Tibial artery (tissue), 4 donors: ENCODE data around the gene HNRNPH2.

Experiments
- DNase-seq, 2 donors: peaks; one replicate each; pipeline ENCODE4 v3.0.0-alpha.2; 2019
- H3K27ac ChIP-seq, 2 donors: fragments of 200-600 bp; sonication (generic) in 1 of 2; 1 replicate in 1 of 2; 2 replicates in 1 of 2; pipeline ENCODE4 v1.5.1; 2018 to 2019; ENCODE audit warnings: mild to moderate bottlenecking in 1 of 2
- H3K27me3 ChIP-seq, 2 donors: fragments of 200-600 bp; sonication (generic) in 1 of 2; one replicate each; pipeline versions ENCODE4 v1.5.1 to v1.6.0; 2016 to 2019
- H3K36me3 ChIP-seq, 3 donors: fragments of 200-600 bp; sonication (generic) in 2 of 3; one replicate each; pipeline ENCODE4 v1.5.1; 2016 to 2019; ENCODE audit warnings: mild to moderate bottlenecking in 2 of 3
- H3K4me1 ChIP-seq, 4 donors: fragments of 200-600 bp; sonication (generic) in 2 of 4; 1 replicate in 3 of 4; 2 replicates in 1 of 4; pipeline ENCODE4 v1.5.1; 2016 to 2019
- H3K4me3 ChIP-seq, 2 donors: fragments of 200-600 bp; sonication (generic) in 1 of 2; 1 replicate in 1 of 2; 2 replicates in 1 of 2; pipeline ENCODE4 v1.5.1; 2018 to 2019; ENCODE audit warnings: mild to moderate bottlenecking in 2 of 2
- H3K9me3 ChIP-seq, 3 donors: fragments of 200-600 bp; sonication (generic) in 1 of 3; one replicate each; pipeline ENCODE4 v1.5.1; 2016 to 2019
- CTCF ChIP-seq, 2 experiments: fragments of 200-600 bp in 1 of 2; fragments of 450-650 bp in 1 of 2; IDR thresholded peaks; one replicate each; pipeline ENCODE4 v1.5.1; 2017 to 2019; ENCODE audit warnings: antibody characterized with exemption in 2 of 2, mild to moderate bottlenecking in 1 of 2, moderate library complexity in 1 of 2
- intact Hi-C: fragments of 100-400 bp; cut with DNase I; formaldehyde crosslinking; loops from one replicate; pipeline ENCODE4 v1.15.0; 2023; ENCODE audit warnings: low total_unique reads

The HNRNPH2 gene

GRCh38 chrX:101390664-101391525, 17.1 kb upstream of the HNRNPH2 start, which contains the start of gene RPL36A:
Gene RPL36A (plus strand): TSS chrX:101391011. CDS start chrX:101391044, 33 bp downstream.
- Histone ChIP-seq H3K27ac (peak within 1 kb of the TSS; percentile 72 to 79), H3K36me3 (no peaks in the 10 kb centered on the region), H3K9me3 (no peaks in the 10 kb centered on the region), H3K27me3 (no peaks in the 10 kb centered on the region), H3K4me1 (peaks cover 0 to 5% (median 0%) of the 10 kb centered on the region in 4 donors), H3K4me3 (peak within 1 kb of the TSS; percentile 53 to 56)
- peak; percentile 48 to 70 for TF ChIP-seq CTCF (IDR thresholded peaks at IDR 0.05)
- intact Hi-C loops = no loop called here
- peak; percentile 87 to 89 for DNase-seq

GRCh38 chrX:101391831-101392230, 16.2 kb upstream of the HNRNPH2 start:
- intact Hi-C loops = no loop called here
- H3K36me3 ChIP-seq = no peaks in the 10 kb centered on the region

GRCh38 chrX:101393530-101394305, 14.3 kb upstream of the HNRNPH2 start:
- intact Hi-C loops = no loop called here
- H3K27ac ChIP-seq = no peak overlapping the region
- no peak for DNase-seq
- H3K4me3 ChIP-seq = no peak overlapping the region
- no peaks in the 10 kb centered on the region for H3K9me3 ChIP-seq
- no peaks in the 10 kb centered on the region for H3K27me3 ChIP-seq
- no peak for TF ChIP-seq CTCF (IDR thresholded peaks at IDR 0.05)
- H3K36me3 ChIP-seq = no peaks in the 10 kb centered on the region
- H3K4me1 ChIP-seq = peaks cover 0 to 5% (median 0%) of the 10 kb centered on the region in 4 donors

More at GRCh38 chrX:101391831-101392230, 16.2 kb upstream of the HNRNPH2 start:
- no peak for TF ChIP-seq CTCF (IDR thresholded peaks at IDR 0.05)
- Histone ChIP-seq H3K9me3 (no peaks in the 10 kb centered on the region), H3K4me1 (peaks cover 0 to 5% (median 0%) of the 10 kb centered on the region in 4 donors), H3K27me3 (no peaks in the 10 kb centered on the region), H3K4me3 (peak overlapping the region; percentile 53 to 56), H3K27ac (peak overlapping the region; percentile 72 to 79)
- DNase-seq = no peak

GRCh38 chrX:101394372-101394771, 13.7 kb upstream of the HNRNPH2 start:
- Histone ChIP-seq H3K27me3 (no peaks in the 10 kb centered on the region), H3K9me3 (no peaks in the 10 kb centered on the region), H3K36me3 (peaks cover 0 to 2% (median 0%) of the 10 kb centered on the region in 3 donors), H3K4me1 (peaks cover 0 to 5% (median 0%) of the 10 kb centered on the region in 4 donors), H3K4me3 (no peak overlapping the region), H3K27ac (no peak overlapping the region)
- intact Hi-C loops = no loop called here
- TF ChIP-seq CTCF (IDR thresholded peaks at IDR 0.05) = no peak
- no peak for DNase-seq

GRCh38 chrX:101395789-101396188, 12.2 kb upstream of the HNRNPH2 start:
- DNase-seq = no peak
- no peak overlapping the region for H3K27ac ChIP-seq
- no peaks in the 10 kb centered on the region for H3K9me3 ChIP-seq
- H3K27me3 ChIP-seq = no peaks in the 10 kb centered on the region
- H3K4me1 ChIP-seq = peaks cover 0 to 5% (median 0%) of the 10 kb centered on the region in 4 donors
- intact Hi-C loops = no loop called here
- H3K4me3 ChIP-seq = no peak overlapping the region
- peaks cover 0 to 3% (median 3%) of the 10 kb centered on the region in 3 donors for H3K36me3 ChIP-seq
- TF ChIP-seq CTCF (IDR thresholded peaks at IDR 0.05) = no peak
